Daoy (cell line): ENCODE measurements around the gene PDE6A. TPM values are rescaled to one million over a fixed set of nuclear protein-coding genes. Genes with fewer than 3 reads are reported as not detected.

Experiments
- DNase-seq: peaks from one replicate; pipeline ENCODE4 v3.0.0-alpha.2; 2015; ENCODE audit warnings: low read depth
- total RNA-seq: library from RNA; depleted of rRNA; stranded (reverse); fragments of >200 nt; shearing (Covaris generic); gene quantifications from 2 replicates; pipeline ENCODE4 v1.2.3, GENCODE V29; 2014; rRNA removed

The PDE6A gene
- not detected in 2 replicates for total RNA-seq

DNA sequence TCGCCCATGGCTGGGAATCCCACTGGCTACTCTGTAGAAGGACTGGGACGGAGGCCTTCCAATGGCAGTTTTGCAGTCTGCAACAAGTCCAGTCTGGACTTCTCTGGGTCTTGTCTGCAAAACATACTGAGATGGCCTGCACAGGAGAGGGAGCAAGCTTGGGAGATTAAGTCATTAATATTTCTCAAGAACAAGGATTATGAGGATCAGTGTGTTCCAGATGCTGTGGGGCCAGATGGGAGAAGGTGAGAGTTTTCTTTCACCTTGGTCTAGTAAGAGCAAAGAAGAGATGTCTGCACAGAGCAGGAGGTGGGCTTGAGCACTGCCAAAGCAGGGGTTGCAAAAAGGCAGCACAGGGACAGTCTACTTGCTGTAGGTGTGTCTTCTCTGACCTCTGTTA lies at the start of gene PDE6A:
Gene PDE6A (minus strand): TSS at position 128 of the 400 bp plus-strand sequence. CDS start 120 bp downstream, at position 8.
- DNase-seq = no peak

DNA sequence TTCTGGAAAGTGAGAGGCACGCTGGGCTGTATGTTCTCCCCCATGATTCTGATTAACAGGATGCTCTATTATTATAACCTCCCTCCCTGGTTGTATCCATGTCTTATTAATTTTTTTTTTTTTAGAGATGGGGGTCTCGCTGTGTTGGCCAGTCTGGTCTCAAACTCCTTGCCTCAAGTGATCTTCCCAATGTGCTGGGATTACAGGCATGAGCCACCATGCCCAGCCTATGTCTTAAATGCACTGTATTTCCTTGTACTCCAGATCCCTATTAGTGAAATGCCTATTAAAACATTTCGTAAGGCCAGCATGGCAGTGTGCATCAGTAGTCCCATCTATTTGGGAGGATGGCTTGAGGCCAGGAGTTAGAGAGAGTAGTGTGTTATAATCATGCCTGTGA lies 48.9 kb upstream of the PDE6A start:
- no peak for DNase-seq

DNA sequence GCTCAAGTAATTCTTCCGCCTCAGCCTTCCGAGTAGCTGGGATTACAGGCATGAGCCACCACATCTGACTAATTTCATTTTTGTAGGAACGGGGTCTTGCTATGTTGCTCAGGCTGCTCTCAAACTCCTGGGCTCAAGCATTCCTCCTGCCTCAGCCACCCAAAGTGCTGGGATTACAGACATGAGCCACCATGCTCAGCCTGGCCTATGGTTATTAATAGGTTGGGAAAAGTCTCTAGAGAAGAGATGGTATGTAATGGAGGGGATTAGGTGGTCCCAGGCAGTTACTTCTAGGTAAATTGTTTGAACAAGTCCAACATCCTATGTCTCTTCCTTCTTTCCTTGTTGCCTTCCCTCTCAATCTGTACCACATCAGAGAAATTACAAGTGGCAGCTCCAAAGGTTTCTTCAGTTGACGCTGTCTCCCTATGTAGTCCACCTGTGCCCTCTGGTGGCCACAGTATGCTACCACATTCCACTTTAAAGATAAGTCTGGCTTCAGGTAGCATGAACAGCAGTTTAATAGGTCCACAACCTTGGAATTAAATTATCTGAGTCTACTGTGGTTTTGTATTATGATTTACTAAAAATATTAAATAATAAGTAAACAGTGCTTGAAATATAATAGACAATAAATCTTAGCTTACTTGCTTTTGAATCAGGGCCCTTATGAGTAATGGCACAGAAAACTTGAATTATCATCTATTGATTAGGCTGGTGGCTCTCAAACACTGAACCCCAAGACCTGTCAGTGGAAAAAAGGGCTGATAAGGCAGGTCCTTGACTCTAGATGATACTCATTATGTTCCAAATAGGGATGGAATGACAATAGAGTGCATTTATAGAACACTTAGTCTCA lies 46.2 kb upstream of the PDE6A start:
- peak; percentile 72 for DNase-seq

DNA sequence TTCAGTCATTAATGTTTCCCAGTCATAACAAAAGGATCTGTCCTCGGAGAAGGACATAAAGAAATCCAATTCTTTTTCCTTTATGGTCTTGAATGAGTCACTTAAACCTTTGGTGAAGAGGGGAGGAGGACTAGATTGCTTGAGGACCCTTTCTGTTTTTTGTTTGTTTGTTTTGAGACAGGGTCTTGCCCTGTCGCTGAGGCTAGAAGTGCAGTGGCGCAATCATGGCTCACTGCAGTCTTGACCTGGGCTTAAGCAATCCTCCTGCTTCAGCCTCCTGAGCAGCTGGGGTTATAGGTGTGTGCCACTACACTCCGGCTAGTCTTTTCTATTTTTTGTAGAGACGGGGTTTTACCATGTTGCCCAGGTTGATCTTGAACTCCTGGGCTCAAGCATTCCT lies 43.5 kb upstream of the PDE6A start:
- DNase-seq = no peak

DNA sequence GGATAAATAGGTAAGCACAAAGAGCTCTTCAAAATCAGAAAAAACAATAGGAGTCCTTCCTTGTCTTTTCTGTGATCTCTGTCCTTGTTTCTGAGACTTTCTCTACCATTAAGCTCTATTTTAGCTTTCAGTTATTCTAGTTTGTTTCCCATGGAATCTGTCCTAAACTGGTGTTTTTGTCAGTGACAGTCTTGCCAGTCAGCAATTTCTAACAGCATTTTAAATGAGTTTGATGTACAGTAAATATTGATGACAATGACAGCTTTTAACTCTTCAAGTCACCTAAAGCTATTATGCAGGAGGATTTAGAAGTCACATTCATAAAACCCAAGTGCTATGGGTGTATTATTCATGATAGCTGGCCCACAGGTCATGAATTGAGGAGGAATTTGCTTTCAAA lies 37.9 kb upstream of the PDE6A start:
- no peak for DNase-seq

DNA sequence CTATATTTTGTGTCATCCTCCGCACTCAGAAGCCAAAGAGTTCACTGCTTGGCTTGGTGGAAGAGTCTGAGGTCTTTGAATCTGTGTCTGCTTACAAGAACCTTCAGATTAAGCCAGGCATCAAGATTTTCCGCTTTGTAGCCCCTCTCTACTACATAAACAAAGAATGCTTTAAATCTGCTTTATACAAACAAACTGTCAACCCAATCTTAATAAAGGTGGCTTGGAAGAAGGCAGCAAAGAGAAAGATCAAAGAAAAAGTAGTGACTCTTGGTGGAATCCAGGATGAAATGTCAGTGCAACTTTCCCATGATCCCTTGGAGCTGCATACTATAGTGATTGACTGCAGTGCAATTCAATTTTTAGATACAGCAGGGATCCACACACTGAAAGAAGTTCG lies 36.6 kb upstream of the PDE6A start:
- DNase-seq = no peak

DNA sequence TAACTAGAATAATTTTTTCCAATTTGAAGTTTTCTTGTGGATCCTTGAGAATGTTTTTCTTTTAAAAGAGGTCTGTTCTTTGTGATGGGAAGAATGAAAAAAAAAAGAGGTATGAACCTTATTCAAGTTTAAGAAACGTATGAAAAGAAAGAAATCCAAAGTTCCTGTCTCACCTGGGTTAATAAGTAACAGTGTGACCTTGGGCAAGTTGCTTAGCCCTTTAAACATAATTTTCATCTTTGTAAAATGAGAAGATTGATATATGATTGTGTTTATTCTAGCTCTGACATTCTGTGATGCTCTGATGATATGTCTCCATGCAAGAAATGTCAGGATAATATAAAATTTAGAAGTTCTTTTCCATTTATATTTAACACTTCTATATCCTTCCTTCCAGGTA lies 35.3 kb upstream of the PDE6A start:
- no peak for DNase-seq

DNA sequence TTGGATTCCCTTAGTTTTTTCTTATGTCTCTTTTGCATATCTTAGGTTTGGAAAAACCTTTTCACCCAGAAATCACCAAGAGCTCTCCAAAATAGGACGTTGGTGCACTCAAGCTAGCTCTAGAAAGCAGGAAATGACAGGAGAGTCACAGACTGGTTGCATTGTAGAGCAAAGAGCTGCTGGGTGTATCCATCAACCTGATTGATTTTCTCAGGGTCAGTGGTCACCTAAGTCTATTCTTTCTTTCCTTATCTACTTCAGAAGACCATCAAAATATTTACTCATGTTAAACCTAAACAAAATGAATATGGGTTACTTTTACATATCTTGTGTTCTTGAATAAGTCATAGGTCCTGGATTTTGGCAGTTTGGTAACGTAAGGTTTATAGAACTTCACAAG lies 30.8 kb upstream of the PDE6A start:
- no peak for DNase-seq

DNA sequence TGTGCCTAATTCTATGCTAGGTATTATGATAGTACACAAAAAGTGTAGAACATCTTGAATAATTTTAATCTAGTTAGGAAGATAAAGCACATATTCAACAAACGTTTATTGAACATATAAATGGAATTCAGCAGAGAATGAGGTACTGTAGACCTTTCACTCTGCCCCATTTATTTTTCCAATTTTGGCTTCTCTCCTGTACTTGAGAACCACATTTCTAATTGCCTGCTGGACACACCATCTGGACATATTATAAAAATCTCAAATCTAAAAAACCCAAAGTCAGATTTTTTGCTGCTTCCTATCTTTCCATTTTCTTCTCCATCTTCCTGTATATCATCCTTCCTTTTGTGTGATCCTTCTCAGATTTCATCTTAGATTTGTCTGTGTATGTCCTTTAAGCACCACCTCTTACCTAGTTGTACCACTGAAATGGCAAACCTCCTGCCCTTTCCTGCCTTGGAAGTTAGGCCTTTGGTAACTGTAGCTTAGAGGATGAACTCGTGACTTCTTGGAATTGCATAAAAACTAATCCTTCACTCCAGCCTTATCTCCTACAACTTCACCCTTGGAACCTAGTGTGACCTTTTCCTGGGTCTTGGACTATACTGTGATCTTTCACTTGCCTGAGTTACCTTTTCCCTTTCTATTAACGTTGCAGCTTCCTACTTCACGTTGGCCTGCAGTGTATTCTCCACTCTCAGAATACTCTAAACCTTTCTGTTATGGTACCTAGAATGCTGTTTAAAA lies 24.8 kb upstream of the PDE6A start:
- DNase-seq = no peak

DNA sequence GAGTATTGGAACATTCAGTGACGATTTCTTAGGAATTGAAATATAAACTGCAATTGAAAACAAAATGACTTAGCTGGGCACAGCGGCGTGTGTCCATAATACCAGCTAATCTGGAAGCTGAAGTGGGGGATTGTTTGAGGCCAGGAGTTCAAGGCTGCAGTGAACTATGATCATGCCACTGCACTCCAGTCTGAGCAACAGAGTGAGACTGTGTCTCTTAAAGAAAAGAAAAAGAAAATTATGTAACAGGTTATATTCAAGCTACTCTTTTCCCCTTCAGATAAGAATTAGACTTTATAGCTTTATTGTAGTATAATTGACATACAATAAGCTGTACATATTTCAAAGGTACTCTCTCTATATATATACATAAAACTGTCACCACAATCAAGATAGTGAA lies 22.4 kb upstream of the PDE6A start:
- DNase-seq = no peak

DNA sequence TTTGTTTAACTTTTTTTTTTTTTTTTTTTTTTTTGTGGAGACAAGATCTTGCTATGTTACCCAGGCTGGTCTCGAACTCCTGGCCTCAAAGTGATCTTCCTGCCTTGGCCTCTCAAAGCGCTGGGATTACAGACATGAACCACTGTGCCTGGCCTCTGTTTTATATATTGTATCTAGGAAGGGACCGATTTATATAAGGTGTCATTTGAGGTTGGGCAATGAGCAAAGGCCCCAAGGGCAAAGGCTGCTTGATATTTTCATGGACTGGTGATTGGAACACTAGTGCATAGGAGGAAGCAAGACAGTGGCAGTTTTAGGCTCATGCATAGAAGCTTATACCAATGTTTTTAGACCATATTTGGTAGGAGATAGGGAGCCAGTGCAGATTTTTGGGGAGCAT lies 19.1 kb upstream of the PDE6A start:
- no peak for DNase-seq

DNA sequence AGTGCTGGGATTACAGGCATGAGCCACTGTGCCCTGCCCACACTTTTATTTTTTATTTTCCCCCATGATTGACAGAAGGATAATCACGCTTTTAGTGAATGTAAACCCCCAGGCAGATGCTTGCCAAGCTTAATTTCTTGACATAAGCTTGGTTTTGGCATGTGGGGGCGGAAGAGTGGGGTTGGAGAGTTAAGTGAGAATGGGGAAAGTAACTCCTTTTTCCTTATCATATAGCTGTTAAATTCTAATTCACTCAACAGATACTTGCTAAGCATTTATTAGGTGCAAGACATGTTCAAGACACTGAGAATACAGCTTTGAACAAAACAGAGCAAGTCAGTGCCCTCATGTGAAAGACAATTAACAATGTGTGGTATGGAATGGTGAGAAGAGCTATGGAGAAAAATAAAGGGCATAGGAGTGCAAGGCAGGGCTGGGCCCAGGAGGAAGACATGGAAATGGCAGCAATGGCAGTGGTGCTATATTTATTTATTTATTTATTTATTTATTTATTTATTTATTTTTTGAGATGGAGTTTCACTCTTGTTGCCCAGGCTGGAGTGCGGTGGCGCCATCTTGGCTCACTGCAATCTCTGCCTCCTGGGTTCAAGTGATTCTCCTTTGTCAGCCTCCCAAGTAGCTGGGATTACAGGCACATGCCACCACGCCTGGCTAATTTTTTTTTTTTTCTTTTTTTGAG lies 18.2 kb upstream of the PDE6A start:
- DNase-seq = no peak

DNA sequence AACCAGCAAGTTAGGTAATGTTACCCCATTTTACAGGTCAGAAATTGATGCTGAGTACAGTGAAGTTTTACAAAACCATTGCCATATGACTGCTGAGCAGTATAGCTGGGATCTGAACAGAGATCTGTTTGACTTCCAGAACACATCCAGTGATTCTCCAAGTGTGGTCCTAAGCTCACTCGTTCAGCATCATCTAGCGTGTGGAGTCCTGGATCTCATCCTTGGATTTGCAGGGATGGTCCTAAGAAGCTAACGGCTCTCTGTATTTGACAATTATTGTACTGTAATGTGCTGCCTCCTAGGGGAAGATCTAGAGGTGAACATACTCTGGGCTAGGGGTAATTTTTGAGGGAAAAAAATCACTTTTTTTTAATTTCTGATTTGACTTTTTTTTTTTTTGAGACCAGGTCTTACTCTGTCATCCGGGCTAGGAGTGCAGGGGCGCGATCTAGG lies 17.4 kb upstream of the PDE6A start:
- peak; percentile 52 for DNase-seq

DNA sequence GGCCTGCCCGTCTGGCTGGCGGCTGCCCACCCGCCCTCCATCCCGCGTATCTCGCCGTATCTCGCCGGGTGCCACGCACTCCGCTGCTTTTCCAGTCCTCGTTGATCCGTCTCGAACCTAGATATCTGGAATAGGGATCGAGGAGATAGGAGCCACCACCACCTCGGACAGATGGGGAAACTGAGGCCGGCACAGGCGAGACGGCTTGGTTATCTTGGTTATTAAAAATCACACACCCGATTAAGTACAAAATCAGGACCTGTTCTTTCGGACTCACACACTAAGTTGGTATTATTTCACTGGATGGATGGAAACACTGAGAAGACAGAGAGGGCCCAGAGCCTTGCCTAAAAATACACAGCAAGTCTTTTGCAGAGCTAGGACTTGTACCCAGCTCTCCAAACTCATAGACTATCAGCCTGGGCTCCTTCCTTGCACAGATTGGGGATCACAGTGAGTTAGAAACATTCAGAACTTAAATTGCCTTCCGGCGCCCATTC lies 16.6 kb upstream of the PDE6A start:
- no peak for DNase-seq

DNA sequence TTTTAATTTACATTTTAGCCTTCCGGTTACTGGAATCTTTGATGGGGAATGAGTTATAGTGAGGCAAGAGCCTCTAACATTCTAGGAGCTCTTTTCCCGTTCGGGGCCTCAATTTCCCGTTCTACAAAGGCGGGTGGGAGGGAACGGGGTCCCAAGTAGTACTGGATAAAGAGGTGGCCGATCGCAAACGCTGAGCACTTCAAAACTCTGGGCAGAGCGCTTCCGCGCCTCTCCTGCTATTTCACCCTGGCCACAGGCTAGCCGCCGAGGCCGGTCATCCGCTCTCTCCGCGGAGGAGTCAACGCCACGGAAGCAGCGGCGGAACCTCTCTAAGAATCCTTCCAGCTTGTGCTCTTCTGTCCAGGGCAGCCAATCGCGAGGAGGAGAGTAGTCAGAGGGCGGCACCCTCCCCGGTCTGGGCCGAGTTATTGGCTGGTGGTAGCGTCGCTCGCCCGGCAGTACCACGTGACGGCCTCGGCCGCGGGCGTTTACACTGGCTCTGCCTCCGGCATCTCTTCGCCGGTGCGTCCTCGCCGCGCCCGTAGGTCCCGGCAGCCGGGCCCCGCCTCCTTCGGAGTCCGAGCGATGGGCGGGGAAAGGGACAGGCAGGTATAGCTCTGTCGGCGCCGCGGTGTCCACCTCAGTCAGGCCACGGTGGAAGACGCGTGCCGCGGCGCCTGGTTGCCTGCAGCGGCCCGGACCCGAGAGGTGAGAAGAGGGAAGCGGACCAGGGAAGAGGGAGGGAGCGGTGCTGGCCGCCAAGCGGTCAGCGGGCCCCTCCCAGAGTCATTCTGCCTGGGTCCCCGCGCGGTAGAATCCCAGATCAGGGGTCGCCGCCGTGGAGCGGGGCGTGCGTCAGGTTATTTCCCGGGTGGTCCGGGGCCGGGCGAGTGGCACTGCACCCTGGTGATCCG lies 15.9 kb upstream of the PDE6A start, which contains the start of gene SLC26A2:
Gene SLC26A2 (plus strand): TSS at position 487 of the 914 bp plus-strand sequence. CDS start 16,895 bp downstream, outside the sequence.
- peak; percentile 99 for DNase-seq

DNA sequence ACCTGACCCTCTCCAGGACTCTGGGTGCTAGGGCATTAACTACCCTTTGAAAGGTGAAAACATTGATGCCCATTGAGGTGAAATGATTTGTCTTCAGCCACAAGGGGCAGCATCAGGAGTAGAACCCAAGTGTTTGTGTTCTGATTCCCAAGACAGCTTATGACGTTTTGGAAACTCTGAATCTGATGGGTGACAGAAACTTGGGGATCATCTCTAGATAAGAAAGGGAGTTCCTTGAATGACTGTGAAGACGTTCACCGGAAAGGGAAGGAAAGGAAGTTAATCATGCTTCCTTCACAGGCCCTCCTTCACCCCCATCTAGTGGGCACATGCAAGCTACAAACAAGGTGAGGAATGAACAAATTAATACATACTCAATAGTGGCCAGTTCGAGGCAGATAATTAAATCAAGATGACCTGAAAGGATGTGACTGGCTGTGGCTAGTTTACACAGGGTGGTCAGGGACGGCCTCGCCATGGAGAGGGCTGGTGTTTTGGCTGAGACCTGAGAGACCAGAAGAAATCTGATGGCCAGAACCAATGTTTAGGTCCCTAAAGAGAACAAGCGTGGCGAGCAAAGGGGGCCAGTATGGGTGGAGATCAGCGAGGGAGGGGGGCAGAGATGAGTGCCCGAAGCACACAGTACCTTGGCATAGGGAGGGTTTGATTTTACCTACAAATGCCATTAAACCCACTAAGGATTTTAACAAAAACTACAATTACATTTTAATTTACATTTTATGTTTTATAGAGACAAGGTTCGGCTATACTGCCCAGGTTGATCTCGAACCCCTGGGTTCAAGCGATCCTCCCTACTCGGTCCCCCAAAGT lies 15.0 kb upstream of the PDE6A start:
- DNase-seq = peak; percentile 59

DNA sequence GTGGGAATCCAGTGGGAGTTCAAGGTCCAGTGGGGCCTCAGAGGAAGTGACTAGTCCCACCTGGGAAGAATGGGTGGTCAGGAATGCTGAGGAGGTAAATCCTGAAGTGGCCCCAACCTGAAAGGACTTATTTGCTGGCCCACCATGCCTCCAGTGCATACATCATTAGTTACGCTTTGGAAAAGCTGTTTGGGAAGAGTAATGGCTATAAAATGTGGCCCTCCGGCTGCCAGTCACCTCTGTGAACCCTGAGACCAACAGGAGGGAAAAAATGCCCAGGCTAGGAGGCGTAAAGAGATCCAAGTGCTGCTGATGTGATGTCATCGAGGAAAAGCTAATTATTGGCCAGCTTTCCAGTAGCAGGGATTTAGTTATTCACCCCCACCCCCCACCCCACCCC lies 13.3 kb upstream of the PDE6A start:
- DNase-seq = peak; percentile 26

DNA sequence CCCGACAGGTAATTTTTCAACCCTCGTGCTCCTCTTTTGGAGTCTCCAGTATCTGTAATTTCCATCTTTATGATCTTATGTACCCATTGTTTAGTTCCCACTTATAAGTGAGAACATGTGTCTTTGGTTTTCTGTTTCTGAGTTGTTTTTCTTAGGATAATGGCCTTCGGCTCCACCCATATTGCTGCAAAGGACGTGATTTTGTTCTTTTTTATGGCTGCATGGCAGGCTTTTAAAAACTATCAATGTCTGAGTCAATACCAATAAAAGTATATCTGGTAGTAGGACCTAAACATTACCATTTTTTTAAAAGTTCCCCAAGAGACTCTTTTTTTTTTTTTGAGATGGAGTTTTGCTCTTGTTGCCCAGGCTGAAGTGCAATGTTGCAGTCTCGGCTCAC lies 12.1 kb upstream of the PDE6A start:
- DNase-seq = no peak

DNA sequence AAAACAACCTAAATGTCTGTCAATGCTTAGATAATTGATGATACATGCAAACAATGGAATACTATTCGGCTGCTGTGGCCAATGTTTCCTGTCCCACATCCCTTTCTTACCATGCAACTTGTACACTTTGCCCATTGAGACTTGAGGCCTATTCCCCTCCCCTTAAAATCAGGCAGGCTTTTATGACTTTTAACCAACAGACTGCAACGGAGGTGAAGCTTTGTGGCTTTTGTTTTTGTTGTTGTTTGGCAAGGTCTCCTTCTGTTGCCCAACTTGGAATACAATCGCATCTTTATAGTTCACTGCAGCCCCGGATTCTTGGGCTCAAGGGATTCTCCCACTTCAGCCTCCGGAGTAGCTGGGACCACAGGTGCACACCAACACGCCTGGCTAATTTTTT lies 10.2 kb upstream of the PDE6A start:
- DNase-seq = no peak
